GM12892 (cell line): ENCODE measurements around the gene CDH9.

Experiments used
- POLR2A ChIP-seq: IDR thresholded peaks from 2 replicates; pipeline ENCODE4 v1.6.1; 2011; ENCODE audit warnings: low read depth, low read length, control low read depth
- POLR2AphosphoS5 ChIP-seq: IDR thresholded peaks from 2 replicates; pipeline ENCODE4 v1.6.1; 2011; ENCODE audit warnings: low read depth, low read length, control low read depth

- TF ChIP-seq POLR2A = no peak
- TF ChIP-seq POLR2AphosphoS5 = no peak
Observed at GRCh38 chr5:27021471-27021870, 16.9 kb downstream of the CDH9 start.
